ENCODE measurements around the gene LDAH.

GRCh38 chr2:20650393-20650876 lies 172.5 kb downstream of the LDAH start:
- TF ChIP-seq CTCF (IDR thresholded peaks at IDR 0.05) (no peak), REST (IDR thresholded peaks at IDR 0.05; ENCODE audit: insufficient read depth in 1 of 2, low read depth in 2 of 2, low read length in 1 of 2) (no peak), SIN3A (IDR thresholded peaks at IDR 0.05; ENCODE audit: borderline replicate concordance, insufficient read depth, low read depth, low read length) (no peak)

Data from Panc1 (cell line).